ENCODE data around the gene PRC1. TPM values are rescaled to one million over a fixed set of nuclear protein-coding genes. Genes with fewer than 3 reads are reported as not detected.

PRC1 gene
- total and polyA plus RNA-seq, 2 of the 13 experiments (the other 11 are each of a cell fraction or from before 2014, with no cell fraction given), result 137 to 162 TPM

GRCh38 chr15:90994417-90995311 is at the start of gene PRC1 (continued):
- TF ChIP-seq GPN1 (CRISPR knock-in tag; IDR thresholded peaks at IDR 0.05; ENCODE audit: borderline replicate concordance) (no peak), NFATC3 (CRISPR knock-in tag; IDR thresholded peaks at IDR 0.05) (peak; percentile 88; the same call in 1 of the 2 replicates), ZNF3 (CRISPR knock-in tag; IDR thresholded peaks at IDR 0.05) (no peak), NCOA1 (CRISPR knock-in tag; IDR thresholded peaks at IDR 0.05) (no peak), ZNF766 (CRISPR knock-in tag; IDR thresholded peaks at IDR 0.05; ENCODE audit: borderline replicate concordance) (0 out of 2 replicates have a peak, but pooled peaks have one; percentile 51), SRY (CRISPR knock-in tag; IDR thresholded peaks at IDR 0.05) (peak; percentile 40; the same call in 1 of the 2 replicates), REPIN1 (CRISPR knock-in tag; IDR thresholded peaks at IDR 0.05; ENCODE audit: borderline replicate concordance, low read depth) (peak; percentile 76), HBP1 (CRISPR knock-in tag; IDR thresholded peaks at IDR 0.05; ENCODE audit: low read depth) (peak; percentile 89), HNF1A (IDR thresholded peaks at IDR 0.05; ENCODE audit: low read depth) (no peak; the same call in 1 of the 2 replicates), HNF1A (CRISPR knock-in tag; IDR thresholded peaks at IDR 0.05; ENCODE audit: borderline replicate concordance) (peak; percentile 80; the same call in 1 of the 2 replicates), FOXO4 (CRISPR knock-in tag; conservative IDR thresholded peaks at IDR 0.05) (no peak), EHMT2 (IDR thresholded peaks at IDR 0.05; ENCODE audit: borderline replicate concordance, low read depth, low read length) (no peak), ZFY (CRISPR knock-in tag; IDR thresholded peaks at IDR 0.05) (peak; percentile 85), SP5 (CRISPR knock-in tag; IDR thresholded peaks at IDR 0.05; ENCODE audit: borderline replicate concordance, low read depth) (peak; percentile 50; the same call in 1 of the 2 replicates), IRF1 (CRISPR knock-in tag; IDR thresholded peaks at IDR 0.05; ENCODE audit: low read depth) (no peak), RBM39 (IDR thresholded peaks at IDR 0.05; ENCODE audit: low read depth, low read length, poor library complexity, severe bottlenecking) (peak; percentile 43), ZNF296 (CRISPR knock-in tag; conservative IDR thresholded peaks at IDR 0.05) (no peak), ATAD3A (CRISPR knock-in tag; IDR thresholded peaks at IDR 0.05) (no peak), HCFC1 (IDR thresholded peaks at IDR 0.05; ENCODE audit: low read depth, low read length) (peak; percentile 22; the same call in 1 of the 2 replicates)

Data from HepG2 (cell line).